ENCODE data around the gene OXGR1.

DNA sequence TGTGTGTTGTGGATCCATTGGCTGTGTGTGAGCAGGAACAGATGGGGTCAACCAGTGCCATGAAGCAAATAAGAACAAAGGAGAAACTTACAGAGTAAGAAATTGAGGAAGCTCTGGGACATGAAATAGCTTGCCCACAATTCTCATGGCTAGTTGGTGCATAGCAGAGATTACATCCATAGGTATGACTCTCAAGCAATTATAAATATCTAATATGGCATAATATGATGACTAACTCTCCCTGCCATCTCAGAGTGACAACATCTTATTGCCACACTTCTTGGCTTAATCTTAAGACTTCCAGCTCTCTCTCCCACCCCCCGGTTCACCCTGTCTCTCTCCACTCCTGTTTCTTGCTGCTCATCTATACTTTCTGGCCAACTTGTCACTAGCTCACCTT, 53.3 kb downstream of the OXGR1 start:
- TF ChIP-seq CTCF (IDR thresholded peaks at IDR 0.05) (no peak), JUNB (IDR thresholded peaks at IDR 0.05) (no peak), HOXB13 (CRISPR knock-in tag; IDR thresholded peaks at IDR 0.05; ENCODE audit: low read depth) (no peak), ESRRA (IDR thresholded peaks at IDR 0.05; ENCODE audit: borderline replicate concordance, low read length) (no peak), MAFK (IDR thresholded peaks at IDR 0.05; ENCODE audit: partially characterized antibody) (no peak), CEBPB (IDR thresholded peaks at IDR 0.05) (no peak), POLR2A (IDR thresholded peaks at IDR 0.05; ENCODE audit: low read length) (no peak), CHD4 (IDR thresholded peaks at IDR 0.05; ENCODE audit: borderline replicate concordance) (no peak), REST (IDR thresholded peaks at IDR 0.05) (no peak), HOXA7 (CRISPR knock-in tag; IDR thresholded peaks at IDR 0.05) (no peak), ZC3H11A (IDR thresholded peaks at IDR 0.05) (no peak)

All from A549 (cell line).